PC-9 (cell line): ENCODE measurements around the gene THAP11. TPM values are rescaled to one million over a fixed set of nuclear protein-coding genes. Genes with fewer than 3 reads are reported as not detected.

Source experiments
- BruUV-seq: library from RNA; stranded (reverse); fragments of 400-500 nt; replicated peaks from 2 replicates; lab custom pipeline; 2021; lab: Mats Ljungman, UMichigan
- CTCF ChIA-PET: fragments of 300-600 bp; sonication (Branson Sonifier 250); formaldehyde crosslinking; loops from one replicate; lab custom pipeline; 2022; ENCODE audit warnings: antibody characterized with exemption; lab: Charles Lee
- POLR2A ChIA-PET: fragments of 300-600 bp; sonication (Branson Sonifier 250); formaldehyde crosslinking; loops from one replicate; lab custom pipeline; 2022; ENCODE audit warnings: antibody characterized with exemption; ENCODE audit not compliant: unreplicated experiment; lab: Charles Lee
- DNase-seq, 2 experiments: peaks; one replicate each; pipeline versions ENCODE4 v3.0.0 to v3.0.0-alpha.2; 2015 to 2022; ENCODE audit warnings: mixed read lengths in 1 of 2
- H2AFZ ChIP-seq: fragments of 200-600 bp; sonication (generic); 2 replicates; pipeline ENCODE4 v1.8.1; 2017; ENCODE audit warnings: antibody characterized with exemption
- H3F3A ChIP-seq: fragments of 200-600 bp; sonication (generic); 2 replicates; pipeline ENCODE4 v1.8.1; 2017; ENCODE audit warnings: antibody characterized with exemption, mild to moderate bottlenecking, low read depth; ENCODE audit not compliant: insufficient read depth
- H3K27ac ChIP-seq: fragments of 200-600 bp; sonication (generic); 2 replicates; pipeline ENCODE4 v1.6.1; 2016; ENCODE audit warnings: mixed run types
- H3K27me3 ChIP-seq: fragments of 200-600 bp; sonication (generic); 2 replicates; pipeline ENCODE4 v1.6.1; 2016; ENCODE audit warnings: low read depth, mixed run types; ENCODE audit not compliant: insufficient read depth
- H3K36me3 ChIP-seq: fragments of 200-600 bp; sonication (generic); 2 replicates; pipeline ENCODE4 v1.6.1; 2016; ENCODE audit warnings: low read depth, mixed run types
- H3K4me1 ChIP-seq: fragments of 200-600 bp; sonication (generic); replicated peaks from 2 replicates; pipeline ENCODE4 v1.6.1; 2016; ENCODE audit warnings: mixed run types; ENCODE audit not compliant: insufficient read depth
- H3K4me2 ChIP-seq: fragments of 200-600 bp; sonication (generic); 2 replicates; pipeline ENCODE4 v1.6.1; 2017; ENCODE audit warnings: mixed run types
- H3K4me3 ChIP-seq: fragments of 200-600 bp; sonication (generic); 2 replicates; pipeline ENCODE4 v1.6.1; 2016; ENCODE audit warnings: mixed run types
- H3K79me2 ChIP-seq: fragments of 200-600 bp; sonication (generic); 2 replicates; pipeline ENCODE4 v1.6.1; 2017; ENCODE audit warnings: low read depth, mixed run types
- H3K9me2 ChIP-seq: fragments of 200-600 bp; sonication (generic); 2 replicates; pipeline ENCODE4 v1.8.1; 2017; ENCODE audit warnings: mild to moderate bottlenecking; ENCODE audit not compliant: insufficient read depth
- H3K9me3 ChIP-seq: fragments of 200-600 bp; sonication (generic); 2 replicates; pipeline ENCODE4 v1.8.1; 2016; ENCODE audit warnings: low read depth; ENCODE audit not compliant: insufficient read depth
- H4K20me1 ChIP-seq: fragments of 200-600 bp; sonication (generic); 2 replicates; pipeline ENCODE4 v1.8.1; 2017; ENCODE audit not compliant: insufficient read depth
- EZH2 ChIP-seq: fragments of 200-600 bp; sonication (generic); IDR thresholded peaks from 2 replicates; pipeline ENCODE4 v1.8.0; 2017; ENCODE audit warnings: antibody characterized with exemption, low read depth
- intact Hi-C: fragments of 100-400 bp; cut with micrococcal nuclease; formaldehyde crosslinking; loops from one replicate; pipeline ENCODE4 v1.10.0; 2022; ENCODE audit not compliant: unreplicated experiment
- total RNA-seq: library from RNA; stranded (reverse); gene quantifications from 2 replicates; pipeline ENCODE4 v1.2.3, GENCODE V29; 2021
- TF ChIP-seq, protein P1 (sequence below): fragments of 200-600 bp; sonication (generic); conservative IDR thresholded peaks from 2 replicates; pipeline ENCODE4 v1.6.1; 2017; ENCODE audit warnings: mixed run types, antibody characterized with exemption, mild to moderate bottlenecking, moderate library complexity

The THAP11 gene
- total RNA-seq, 1 experiment from 2014 or later = 18.9 TPM

- BruUV-seq = no TSS peak
- Histone ChIP-seq H4K20me1 (no peaks in the 10 kb centered on the region), H3K9me3 (no peaks in the 10 kb centered on the region), H3K4me1 (peaks cover 10% of the 10 kb centered on the region), H3K79me2 (peaks cover 4% of the 10 kb centered on the region), H3K27me3 (no peaks in the 10 kb centered on the region), H3K4me3 (no peak overlapping the region), H3F3A (no peaks in the 10 kb centered on the region; the same call in 1 of the 2 replicates), H3K27ac (no peak overlapping the region), H3K36me3 (no peaks in the 10 kb centered on the region), H2AFZ (no peak overlapping the region), H3K9me2 (no peaks in the 10 kb centered on the region), H3K4me2 (no peak overlapping the region)
- no peak for DNase-seq
- CTCF ChIA-PET = no interaction called here
- TF ChIP-seq, protein P1, sequence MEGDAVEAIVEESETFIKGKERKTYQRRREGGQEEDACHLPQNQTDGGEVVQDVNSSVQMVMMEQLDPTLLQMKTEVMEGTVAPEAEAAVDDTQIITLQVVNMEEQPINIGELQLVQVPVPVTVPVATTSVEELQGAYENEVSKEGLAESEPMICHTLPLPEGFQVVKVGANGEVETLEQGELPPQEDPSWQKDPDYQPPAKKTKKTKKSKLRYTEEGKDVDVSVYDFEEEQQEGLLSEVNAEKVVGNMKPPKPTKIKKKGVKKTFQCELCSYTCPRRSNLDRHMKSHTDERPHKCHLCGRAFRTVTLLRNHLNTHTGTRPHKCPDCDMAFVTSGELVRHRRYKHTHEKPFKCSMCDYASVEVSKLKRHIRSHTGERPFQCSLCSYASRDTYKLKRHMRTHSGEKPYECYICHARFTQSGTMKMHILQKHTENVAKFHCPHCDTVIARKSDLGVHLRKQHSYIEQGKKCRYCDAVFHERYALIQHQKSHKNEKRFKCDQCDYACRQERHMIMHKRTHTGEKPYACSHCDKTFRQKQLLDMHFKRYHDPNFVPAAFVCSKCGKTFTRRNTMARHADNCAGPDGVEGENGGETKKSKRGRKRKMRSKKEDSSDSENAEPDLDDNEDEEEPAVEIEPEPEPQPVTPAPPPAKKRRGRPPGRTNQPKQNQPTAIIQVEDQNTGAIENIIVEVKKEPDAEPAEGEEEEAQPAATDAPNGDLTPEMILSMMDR = no peak
- intact Hi-C loops = no loop called here
- POLR2A ChIA-PET = no interaction called here
Measured at GRCh38 chr16:67837811-67838210, 4.3 kb upstream of the THAP11 start.

DNA sequence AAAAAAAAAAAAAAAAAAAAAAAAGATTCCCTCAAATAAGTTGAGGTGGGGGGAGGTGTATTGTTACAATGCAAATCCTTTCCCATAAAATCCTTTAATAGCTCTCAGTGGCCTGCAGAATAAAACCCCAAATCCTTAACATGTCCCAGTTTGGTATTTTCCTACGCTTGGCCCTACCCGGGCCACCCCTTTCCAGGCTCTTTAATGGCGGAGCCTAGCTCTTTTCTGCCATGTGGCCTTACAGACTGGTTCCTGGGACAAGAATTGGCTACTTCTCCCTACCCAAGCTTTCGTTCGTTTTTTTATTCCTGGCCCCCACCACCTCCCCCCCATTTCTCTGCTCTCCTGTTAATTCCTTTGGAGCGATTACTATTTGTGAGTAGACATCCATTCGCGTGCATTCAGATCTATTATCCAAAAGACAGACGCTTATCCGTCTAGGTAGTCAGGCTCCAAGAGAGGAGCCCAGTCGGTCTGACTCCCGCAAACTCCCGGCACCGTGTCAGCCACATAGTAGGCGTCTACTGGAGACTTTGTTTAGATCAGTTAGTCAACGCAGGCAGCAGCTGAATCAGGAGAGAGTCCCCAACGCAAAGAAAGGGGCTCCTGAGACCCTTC lies 813 bp upstream of the THAP11 start:
- H3K4me3 ChIP-seq = peak overlapping the region; percentile 75; the same call in 1 of the 2 replicates
- H3F3A ChIP-seq = peaks cover 15% of the 10 kb centered on the region
- H4K20me1 ChIP-seq = no peaks in the 10 kb centered on the region
- peaks cover 39% of the 10 kb centered on the region for H3K4me1 ChIP-seq
- H3K4me2 ChIP-seq = peak overlapping the region; percentile 74
- H3K9me2 ChIP-seq = no peaks in the 10 kb centered on the region
- no peaks in the 10 kb centered on the region for H3K9me3 ChIP-seq
- H3K27me3 ChIP-seq = no peaks in the 10 kb centered on the region
- TF ChIP-seq, protein P1 = no peak
- no peak for TF ChIP-seq EZH2
- peaks cover 35% of the 10 kb centered on the region for H3K79me2 ChIP-seq
- no TSS peak for BruUV-seq
- no peaks in the 10 kb centered on the region for H3K36me3 ChIP-seq
- no peak overlapping the region for H3K27ac ChIP-seq
- ChIA-PET POLR2A (interaction anchor here (0.7 kb wide), 1 partner anchor 10 kb away, joined by 4 read pairs; no protein-coding TSS in a partner anchor), CTCF (interaction anchor here (0.7 to 0.8 kb wide), 2 partner anchors 24 to 149 kb away, joined by 4 to 8 read pairs; no protein-coding TSS in a partner anchor)
- intact Hi-C loops = no loop called here
- peak overlapping the region; percentile 87 for H2AFZ ChIP-seq
- DNase-seq = no peak

DNA sequence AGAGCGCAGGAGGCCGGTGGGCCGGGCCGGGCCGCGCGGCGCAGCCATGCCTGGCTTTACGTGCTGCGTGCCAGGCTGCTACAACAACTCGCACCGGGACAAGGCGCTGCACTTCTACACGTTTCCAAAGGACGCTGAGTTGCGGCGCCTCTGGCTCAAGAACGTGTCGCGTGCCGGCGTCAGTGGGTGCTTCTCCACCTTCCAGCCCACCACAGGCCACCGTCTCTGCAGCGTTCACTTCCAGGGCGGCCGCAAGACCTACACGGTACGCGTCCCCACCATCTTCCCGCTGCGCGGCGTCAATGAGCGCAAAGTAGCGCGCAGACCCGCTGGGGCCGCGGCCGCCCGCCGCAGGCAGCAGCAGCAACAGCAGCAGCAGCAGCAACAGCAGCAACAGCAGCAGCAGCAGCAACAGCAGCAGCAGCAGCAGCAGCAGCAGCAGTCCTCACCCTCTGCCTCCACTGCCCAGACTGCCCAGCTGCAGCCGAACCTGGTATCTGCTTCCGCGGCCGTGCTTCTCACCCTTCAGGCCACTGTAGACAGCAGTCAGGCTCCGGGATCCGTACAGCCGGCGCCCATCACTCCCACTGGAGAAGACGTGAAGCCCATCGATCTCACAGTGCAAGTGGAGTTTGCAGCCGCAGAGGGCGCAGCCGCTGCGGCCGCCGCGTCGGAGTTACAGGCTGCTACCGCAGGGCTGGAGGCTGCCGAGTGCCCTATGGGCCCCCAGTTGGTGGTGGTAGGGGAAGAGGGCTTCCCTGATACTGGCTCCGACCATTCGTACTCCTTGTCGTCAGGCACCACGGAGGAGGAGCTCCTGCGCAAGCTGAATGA lies 606 bp downstream of the THAP11 start:
- ChIA-PET CTCF (no interaction called here), POLR2A (no interaction called here)
- intact Hi-C loops = no loop called here
- no peaks in the 10 kb centered on the region for H3K9me3 ChIP-seq
- peaks cover 39% of the 10 kb centered on the region for H3K4me1 ChIP-seq
- peaks cover 16% of the 10 kb centered on the region; the same call in 1 of the 2 replicates for H3F3A ChIP-seq
- TF ChIP-seq, protein P1 = no peak
- no peak for TF ChIP-seq EZH2
- BruUV-seq = no TSS peak
- H3K27ac ChIP-seq = no peak overlapping the region
- H3K4me3 ChIP-seq = peak overlapping the region; percentile 75; the same call in 1 of the 2 replicates
- no peak overlapping the region; the same call in 1 of the 2 replicates for H2AFZ ChIP-seq
- H4K20me1 ChIP-seq = peaks cover 2% of the 10 kb centered on the region
- DNase-seq = no peak
- no peaks in the 10 kb centered on the region for H3K36me3 ChIP-seq
- peaks cover 42% of the 10 kb centered on the region for H3K79me2 ChIP-seq
- H3K9me2 ChIP-seq = no peaks in the 10 kb centered on the region
- no peaks in the 10 kb centered on the region for H3K27me3 ChIP-seq
- peak overlapping the region; percentile 74 for H3K4me2 ChIP-seq
